ENCODE measurements around the gene PEDS1. TPM values are rescaled to one million over a fixed set of nuclear protein-coding genes. Genes with fewer than 3 reads are reported as not detected.
A peak's percentile ranks its signal among the peaks of the same experiment; 100 is the strongest.

The PEDS1 gene
- total and polyA plus RNA-seq, 2 of the 13 experiments (the other 11 are each of a cell fraction or from before 2014, with no cell fraction given), result 30.5 to 93.9 TPM

- TF ChIP-seq ZNF292 (CRISPR knock-in tag; IDR thresholded peaks at IDR 0.05; ENCODE audit: borderline replicate concordance, low read depth) (no peak), KDM2A (CRISPR knock-in tag; IDR thresholded peaks at IDR 0.05; ENCODE audit: borderline replicate concordance, low read depth) (peak; percentile 94; the same call in 1 of the 2 replicates), NBN (conservative IDR thresholded peaks at IDR 0.05) (no peak), ZNF251 (CRISPR knock-in tag; IDR thresholded peaks at IDR 0.05) (no peak), SATB2 (CRISPR knock-in tag; IDR thresholded peaks at IDR 0.05) (peak; percentile 93), ZNF546 (CRISPR knock-in tag; conservative IDR thresholded peaks at IDR 0.05) (no peak; the same call in 1 of the 2 replicates), ZNF746 (CRISPR knock-in tag; IDR thresholded peaks at IDR 0.05) (peak; percentile 62), LBX2 (CRISPR knock-in tag; IDR thresholded peaks at IDR 0.05; ENCODE audit: borderline replicate concordance) (no peak; the same call in 1 of the 2 replicates), ZNF687 (CRISPR knock-in tag; IDR thresholded peaks at IDR 0.05) (peak; percentile 73), ZBTB37 (CRISPR knock-in tag; IDR thresholded peaks at IDR 0.05) (no peak), ZNF570 (CRISPR knock-in tag; IDR thresholded peaks at IDR 0.05; ENCODE audit: borderline replicate concordance) (0 out of 2 replicates have a peak, but pooled peaks have one; percentile 8), ZNF326 (CRISPR knock-in tag; IDR thresholded peaks at IDR 0.05; ENCODE audit: borderline replicate concordance) (no peak; the same call in 1 of the 2 replicates), ZGPAT (CRISPR knock-in tag; IDR thresholded peaks at IDR 0.05) (peak; percentile 91), KDM6A (CRISPR knock-in tag; IDR thresholded peaks at IDR 0.05; ENCODE audit: low read depth) (no peak), AHR (CRISPR knock-in tag; IDR thresholded peaks at IDR 0.05) (peak; percentile 97; the same call in 1 of the 2 replicates), RFX3 (CRISPR knock-in tag; IDR thresholded peaks at IDR 0.05) (peak; percentile 48; the same call in 1 of the 2 replicates), UBTF (CRISPR knock-in tag; IDR thresholded peaks at IDR 0.05) (peak; percentile 96), SAFB2 (CRISPR knock-in tag; IDR thresholded peaks at IDR 0.05; ENCODE audit: borderline replicate concordance, low read depth) (peak; percentile 87; the same call in 1 of the 2 replicates), SMARCC2 (IDR thresholded peaks at IDR 0.05) (no peak)
Measured at GRCh38 chr20:50190251-50191064, 36.9 kb upstream of the PEDS1 start, which contains the start of gene CEBPB (continued).

All from HepG2 (cell line).